Breast epithelium (tissue), 4 donors: ENCODE data around the gene MAP2K5. TPM values are rescaled to one million over a fixed set of nuclear protein-coding genes. Genes with fewer than 3 reads are reported as not detected.
"Not testable (repeated sequence)": the region's sequence is repeated elsewhere in the genome, so short reads cannot be mapped to it uniquely, and the experiment has no call there.

Experiments used
- DNase-seq, 2 donors: peaks; one replicate each; pipeline ENCODE4 v3.0.0-alpha.2; 2019; ENCODE audit warnings: low spot score in 2 of 2
- H3K27ac ChIP-seq, 2 donors: fragments of 200-600 bp; sonication (generic) in 1 of 2; one replicate each; pipeline ENCODE4 v1.5.1; 2016 to 2019; ENCODE audit warnings: mild to moderate bottlenecking in 1 of 2
- H3K27me3 ChIP-seq, 2 donors: fragments of 200-600 bp; sonication (generic) in 1 of 2; one replicate each; pipeline versions ENCODE4 v1.5.1 to v1.6.0; 2017 to 2019; ENCODE audit warnings: control low read depth in 1 of 2, mild to moderate bottlenecking in 1 of 2
- H3K36me3 ChIP-seq: fragments of 200-600 bp; one replicate; pipeline ENCODE4 v1.5.1; 2019
- H3K4me1 ChIP-seq, 2 donors: fragments of 200-600 bp; sonication (generic); one replicate each; pipeline ENCODE4 v1.5.1; 2016 to 2019; ENCODE audit warnings: control low read depth in 1 of 2
- H3K4me3 ChIP-seq, 3 donors: fragments of 200-600 bp; sonication (generic); 1 replicate in 2 of 3; 2 replicates in 1 of 3; pipeline ENCODE4 v1.5.1; 2016 to 2019; ENCODE audit warnings: mild to moderate bottlenecking in 3 of 3, moderate library complexity in 2 of 3
- H3K9me3 ChIP-seq, 2 donors: fragments of 200-600 bp; sonication (generic) in 1 of 2; one replicate each; pipeline ENCODE4 v1.5.1; 2016 to 2019; ENCODE audit warnings: control low read depth in 1 of 2
- POLR2A ChIP-seq: fragments of 450-650 bp; IDR thresholded peaks from one replicate; pipeline ENCODE4 v1.6.1; 2016; ENCODE audit warnings: antibody characterized with exemption, mild to moderate bottlenecking, moderate library complexity
- POLR2AphosphoS5 ChIP-seq, 3 donors: sonication (generic); formaldehyde crosslinking; IDR thresholded peaks; one replicate each; pipeline ENCODE4 v1.6.1; 2017; ENCODE audit warnings: antibody characterized with exemption in 3 of 3
- intact Hi-C: fragments of 100-400 bp; cut with DNase I; formaldehyde crosslinking; loops from one replicate; pipeline ENCODE4 v1.15.1; 2023; ENCODE audit warnings: low total_unique reads
- total RNA-seq, 3 donors: library from RNA; depleted of rRNA; stranded (reverse); fragments of >200 nt; gene quantifications; one replicate each; pipeline ENCODE4 v1.1.0, GENCODE V29; 2016
- TF ChIP-seq, protein P1 (sequence below), 3 donors: fragments of 450-650 bp; IDR thresholded peaks; one replicate each; pipeline ENCODE4 v1.5.1; 2016 to 2017; ENCODE audit warnings: antibody characterized with exemption in 3 of 3, mild to moderate bottlenecking in 3 of 3, moderate library complexity in 3 of 3

MAP2K5 gene
- total RNA-seq, 3 donors from 2014 or later = 13.8 to 15.1 (median 14.0) TPM

DNA sequence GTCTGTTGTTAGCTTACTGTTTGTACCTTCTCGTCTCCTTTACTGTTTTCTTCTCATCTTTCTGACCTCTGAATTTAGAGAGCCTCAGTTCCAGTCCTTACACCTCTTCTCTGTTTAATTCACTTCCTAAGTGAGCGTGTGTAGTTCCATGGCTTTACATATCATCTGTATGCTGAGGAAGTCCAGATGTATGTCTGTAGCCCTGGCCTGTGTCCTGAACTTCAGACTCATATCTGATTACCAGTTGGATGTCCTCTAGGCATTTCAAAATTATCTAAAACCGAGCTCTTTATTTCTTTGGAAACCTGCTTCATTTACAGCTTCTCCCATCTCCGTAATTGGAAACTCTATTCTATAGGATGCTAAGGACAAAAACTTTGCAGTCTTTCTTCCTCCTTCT, 75.8 kb downstream of the MAP2K5 start:
- DNase-seq = no peak
- H3K9me3 ChIP-seq = no peaks in the 10 kb centered on the region
- no peaks in the 10 kb centered on the region for H3K36me3 ChIP-seq
- no peak overlapping the region for H3K4me3 ChIP-seq
- no peaks in the 10 kb centered on the region for H3K27me3 ChIP-seq
- TF ChIP-seq POLR2AphosphoS5 (IDR thresholded peaks at IDR 0.05) (no peak), POLR2A (no peak)
- TF ChIP-seq, protein P1, sequence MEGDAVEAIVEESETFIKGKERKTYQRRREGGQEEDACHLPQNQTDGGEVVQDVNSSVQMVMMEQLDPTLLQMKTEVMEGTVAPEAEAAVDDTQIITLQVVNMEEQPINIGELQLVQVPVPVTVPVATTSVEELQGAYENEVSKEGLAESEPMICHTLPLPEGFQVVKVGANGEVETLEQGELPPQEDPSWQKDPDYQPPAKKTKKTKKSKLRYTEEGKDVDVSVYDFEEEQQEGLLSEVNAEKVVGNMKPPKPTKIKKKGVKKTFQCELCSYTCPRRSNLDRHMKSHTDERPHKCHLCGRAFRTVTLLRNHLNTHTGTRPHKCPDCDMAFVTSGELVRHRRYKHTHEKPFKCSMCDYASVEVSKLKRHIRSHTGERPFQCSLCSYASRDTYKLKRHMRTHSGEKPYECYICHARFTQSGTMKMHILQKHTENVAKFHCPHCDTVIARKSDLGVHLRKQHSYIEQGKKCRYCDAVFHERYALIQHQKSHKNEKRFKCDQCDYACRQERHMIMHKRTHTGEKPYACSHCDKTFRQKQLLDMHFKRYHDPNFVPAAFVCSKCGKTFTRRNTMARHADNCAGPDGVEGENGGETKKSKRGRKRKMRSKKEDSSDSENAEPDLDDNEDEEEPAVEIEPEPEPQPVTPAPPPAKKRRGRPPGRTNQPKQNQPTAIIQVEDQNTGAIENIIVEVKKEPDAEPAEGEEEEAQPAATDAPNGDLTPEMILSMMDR (IDR thresholded peaks at IDR 0.05) = no peak
- no peaks in the 10 kb centered on the region for H3K4me1 ChIP-seq
- intact Hi-C loops = no loop called here
- H3K27ac ChIP-seq = no peak overlapping the region

DNA sequence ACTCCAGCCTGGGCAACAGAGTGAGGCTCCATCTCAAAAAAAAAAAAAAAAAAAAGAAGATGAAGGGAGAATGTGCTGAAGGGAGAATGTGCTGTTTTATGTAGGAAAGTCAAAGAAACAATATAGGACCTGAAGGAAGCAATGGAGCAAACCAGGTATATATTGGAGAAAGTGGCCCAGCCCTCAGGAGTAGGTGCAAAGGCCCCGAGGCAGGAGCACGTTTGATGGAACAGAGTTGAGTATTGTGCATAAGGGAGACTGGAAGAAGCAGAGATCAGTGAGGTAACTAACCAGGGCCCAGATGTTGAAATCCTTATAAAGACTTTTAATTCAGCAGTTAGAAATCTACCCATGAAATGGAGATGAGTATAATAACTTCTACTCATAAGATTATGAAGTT, 79.6 kb downstream of the MAP2K5 start:
- Histone ChIP-seq H3K27me3 (no peaks in the 10 kb centered on the region), H3K36me3 (no peaks in the 10 kb centered on the region), H3K27ac (no peak overlapping the region), H3K9me3 (no peaks in the 10 kb centered on the region), H3K4me3 (no peak overlapping the region), H3K4me1 (no peaks in the 10 kb centered on the region)
- intact Hi-C loops = no loop called here
- no peak for DNase-seq
- TF ChIP-seq POLR2A (no peak), POLR2AphosphoS5 (IDR thresholded peaks at IDR 0.05) (no peak)
- TF ChIP-seq, protein P1 (IDR thresholded peaks at IDR 0.05) = no peak

DNA sequence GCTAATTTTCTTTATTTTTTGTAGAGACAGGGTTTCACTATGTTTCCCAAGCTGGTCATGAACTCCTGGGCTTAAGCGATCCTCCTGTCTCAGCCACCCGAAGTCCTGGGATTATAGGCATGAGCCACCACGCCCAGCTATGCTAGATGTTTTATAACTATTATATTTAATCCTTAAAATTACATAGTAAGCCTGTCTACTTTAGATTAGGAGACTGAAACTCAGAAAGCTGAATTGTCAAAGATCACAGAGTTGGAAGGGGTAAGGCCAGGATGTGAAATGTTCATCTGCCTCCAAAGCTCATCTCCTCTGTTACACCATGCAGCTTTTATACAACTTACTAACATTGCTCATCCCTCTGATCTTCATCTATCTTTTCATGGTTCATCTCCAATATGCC, 89.8 kb downstream of the MAP2K5 start:
- no peak for DNase-seq
- Histone ChIP-seq H3K27ac (no peak overlapping the region), H3K4me1 (no peaks in the 10 kb centered on the region), H3K4me3 (no peak overlapping the region), H3K9me3 (no peaks in the 10 kb centered on the region), H3K36me3 (no peaks in the 10 kb centered on the region), H3K27me3 (no peaks in the 10 kb centered on the region)
- TF ChIP-seq POLR2A = no peak
- intact Hi-C loops = no loop called here

DNA sequence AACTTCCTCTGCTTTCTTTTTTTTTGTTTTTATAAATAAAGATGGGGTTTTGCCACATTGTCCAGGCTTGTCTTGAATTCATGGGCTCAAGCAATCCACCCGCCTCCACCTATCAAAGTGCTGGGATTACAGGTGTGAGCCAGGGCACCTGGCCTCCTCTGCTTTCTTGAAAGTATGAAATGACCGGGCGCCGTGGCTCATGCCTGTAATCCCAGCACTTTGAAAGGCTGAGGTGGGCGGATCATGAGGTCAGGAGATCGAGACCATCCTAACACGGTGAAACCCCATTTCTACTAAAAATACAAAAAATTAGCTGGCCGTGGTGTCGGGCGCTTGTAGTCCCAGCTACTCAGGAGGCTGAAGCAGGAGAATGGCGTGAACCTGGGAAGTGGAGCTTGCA, 93.4 kb downstream of the MAP2K5 start:
- H3K36me3 ChIP-seq, intact Hi-C loops, H3K27ac ChIP-seq, H3K4me1 ChIP-seq, DNase-seq, H3K27me3 ChIP-seq, H3K9me3 ChIP-seq, H3K4me3 ChIP-seq: not testable (repeated sequence)

DNA sequence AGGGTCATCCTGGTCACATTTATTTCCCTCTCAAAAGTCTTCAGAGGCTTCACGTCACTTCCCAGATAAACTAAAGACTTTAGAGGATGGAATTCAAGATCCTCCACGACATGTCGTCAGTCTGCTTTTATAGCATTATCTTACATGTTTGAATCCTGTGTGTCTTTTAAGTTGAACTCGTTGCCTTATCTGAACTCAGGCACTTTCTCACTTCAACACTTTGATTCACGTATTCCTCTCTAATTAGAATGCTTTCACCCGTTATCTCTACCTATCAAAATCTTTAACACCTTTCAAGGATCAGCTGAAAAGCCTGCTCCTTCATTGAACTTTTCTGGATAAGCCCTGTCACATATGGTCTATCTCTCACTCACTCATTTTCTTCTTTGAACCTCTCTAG, 97.1 kb downstream of the MAP2K5 start:
- H3K27ac ChIP-seq = no peak overlapping the region
- no peaks in the 10 kb centered on the region for H3K4me1 ChIP-seq
- no peak for TF ChIP-seq POLR2AphosphoS5 (IDR thresholded peaks at IDR 0.05)
- TF ChIP-seq, protein P1 (IDR thresholded peaks at IDR 0.05) = no peak
- no peak for TF ChIP-seq POLR2A
- H3K27me3 ChIP-seq = no peaks in the 10 kb centered on the region
- H3K9me3 ChIP-seq = no peaks in the 10 kb centered on the region
- no peak overlapping the region for H3K4me3 ChIP-seq
- DNase-seq = no peak
- intact Hi-C loops = no loop called here
- no peaks in the 10 kb centered on the region for H3K36me3 ChIP-seq

DNA sequence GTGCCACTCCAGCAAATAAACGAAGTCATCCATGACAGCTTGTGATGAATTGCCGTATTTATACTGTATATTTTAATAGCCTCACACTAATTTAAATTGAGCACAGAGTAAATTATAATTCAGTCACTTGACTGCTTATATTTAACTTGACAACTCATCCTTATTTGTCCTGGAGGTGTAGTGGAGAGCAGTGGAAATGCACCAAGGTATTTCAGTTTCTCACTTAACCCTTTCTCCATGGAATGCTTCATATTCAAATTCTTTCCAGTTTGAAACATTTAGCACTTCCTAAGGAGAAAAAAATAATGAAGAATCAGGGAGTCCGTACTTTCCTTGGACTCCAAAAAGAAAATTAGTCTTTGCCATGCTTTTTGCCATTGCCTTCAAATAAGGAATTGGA, 99.0 kb downstream of the MAP2K5 start:
- no peak for DNase-seq
- Histone ChIP-seq H3K27me3 (no peaks in the 10 kb centered on the region), H3K4me1 (no peaks in the 10 kb centered on the region), H3K27ac (no peak overlapping the region), H3K4me3 (no peak overlapping the region), H3K9me3 (no peaks in the 10 kb centered on the region), H3K36me3 (no peaks in the 10 kb centered on the region)
- no peak for TF ChIP-seq POLR2AphosphoS5 (IDR thresholded peaks at IDR 0.05)
- intact Hi-C loops = no loop called here

DNA sequence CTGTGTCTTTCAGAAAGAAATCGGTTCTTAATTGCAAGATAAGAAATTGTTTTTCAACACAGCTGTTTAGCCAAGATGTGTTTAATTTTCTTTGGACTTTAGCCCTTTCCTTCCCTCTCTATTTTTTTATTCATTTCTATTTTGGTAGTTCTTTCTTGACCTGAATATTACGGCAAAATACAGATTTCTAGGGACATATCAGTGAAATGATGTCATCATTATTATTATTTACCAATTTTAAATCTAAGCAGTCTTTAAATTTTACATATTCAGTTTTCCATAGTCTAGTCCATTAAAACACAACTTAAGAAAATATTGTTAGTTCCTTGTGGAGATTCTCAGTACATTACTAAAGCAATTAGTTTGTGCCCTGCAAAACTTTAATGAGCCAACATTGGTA, 104.3 kb downstream of the MAP2K5 start:
- Histone ChIP-seq H3K4me1 (no peaks in the 10 kb centered on the region), H3K36me3 (no peaks in the 10 kb centered on the region), H3K27me3 (no peaks in the 10 kb centered on the region), H3K27ac (no peak overlapping the region), H3K4me3 (no peak overlapping the region), H3K9me3 (no peaks in the 10 kb centered on the region)
- intact Hi-C loops = no loop called here
- TF ChIP-seq, protein P1 (IDR thresholded peaks at IDR 0.05) = no peak
- TF ChIP-seq POLR2AphosphoS5 (IDR thresholded peaks at IDR 0.05) (no peak), POLR2A (no peak)
- no peak for DNase-seq
